ENCODE measurements around the gene PRICKLE2. TPM values are rescaled to one million over a fixed set of nuclear protein-coding genes. Genes with fewer than 3 reads are reported as not detected.

PRICKLE2 gene
- total and polyA plus RNA-seq, 2 donors (not counting 3 experiments of a cell fraction or from before 2014, with no cell fraction given): 3.0 to 7.1 TPM

- BruUV-seq (replicated peaks): no TSS peak
- POLR2A ChIA-PET: no interaction called here
- CTCF ChIA-PET: interaction anchor here (1.0 to 1.6 kb wide), 2 partner anchors 39 to 44 kb away, joined by 3 to 6 read pairs; no protein-coding TSS in a partner anchor
- dilution Hi-C loops (cut with MboI; ENCODE audit: extremely low pct_ligation_motif_present, low sequenced_read_pairs): no loop called here
- FAIRE-seq (no peak), DNase-seq (ENCODE audit: low read depth, low spot score) (no peak)
- H2AFZ ChIP-seq (ENCODE audit: low read depth, low read length): no peak overlapping the region
- H4K20me1 ChIP-seq (replicated peaks; ENCODE audit: control insufficient read depth, extremely low read depth, insufficient read depth, low read length): no peaks in the 10 kb centered on the region
- H3K27me3 ChIP-seq (ENCODE audit: control insufficient read depth in 2 of 2, insufficient read depth in 2 of 2, low read length in 2 of 2): no peaks in the 10 kb centered on the region
- no peaks in the 10 kb centered on the region for H3K79me2 ChIP-seq (ENCODE audit: control insufficient read depth, insufficient read depth, low read length)
- no peak overlapping the region for H3K4me2 ChIP-seq (ENCODE audit: insufficient read depth, low read length)
- no peaks in the 10 kb centered on the region for H3K36me3 ChIP-seq (ENCODE audit: control insufficient read depth in 2 of 2, extremely low read depth in 1 of 2, insufficient read depth in 2 of 2, low read length in 2 of 2)
- no peak overlapping the region for H3K9ac ChIP-seq (replicated peaks; ENCODE audit: extremely low read depth, insufficient read depth, low read length)
- no peaks in the 10 kb centered on the region for H3K9me3 ChIP-seq (replicated peaks; ENCODE audit: control insufficient read depth, insufficient read depth, low read length)
- H3K27ac ChIP-seq (ENCODE audit: insufficient read depth, low read depth, low read length): no peak overlapping the region
- no peaks in the 10 kb centered on the region for H3K9me1 ChIP-seq (replicated peaks; ENCODE audit: control insufficient read depth, extremely low read depth, insufficient read depth, low read length)
- no peaks in the 10 kb centered on the region for H3K4me1 ChIP-seq (ENCODE audit: control insufficient read depth, extremely low read depth, insufficient read depth, low read length)
- no peak overlapping the region for H3K4me3 ChIP-seq (replicated peaks in 1 of 3; ENCODE audit: insufficient read depth in 1 of 3, low read depth in 1 of 3, low read length in 3 of 3)
- TF ChIP-seq JUN (IDR thresholded peaks at IDR 0.05; ENCODE audit: borderline replicate concordance, insufficient read depth, insufficient read length, low read depth) (no peak), GATA2 (IDR thresholded peaks at IDR 0.05; ENCODE audit: insufficient read depth, insufficient read length, low read depth, low read length) (no peak), EZH2 (IDR thresholded peaks at IDR 0.05; ENCODE audit: borderline replicate concordance, low read depth, low read length, severe bottlenecking) (no peak), POLR2AphosphoS5 (IDR thresholded peaks at IDR 0.05; ENCODE audit: insufficient read depth, low read depth, low read length) (no peak), MYC (IDR thresholded peaks at IDR 0.05; ENCODE audit: low read depth, low read length) (no peak), POLR2A (IDR thresholded peaks at IDR 0.05; ENCODE audit: low read depth, low read length) (no peak), FOS (IDR thresholded peaks at IDR 0.05; ENCODE audit: borderline replicate concordance, insufficient read depth, low read length) (no peak), MAX (IDR thresholded peaks at IDR 0.05; ENCODE audit: insufficient read depth, insufficient read length) (no peak)
- TF ChIP-seq, protein P1, sequence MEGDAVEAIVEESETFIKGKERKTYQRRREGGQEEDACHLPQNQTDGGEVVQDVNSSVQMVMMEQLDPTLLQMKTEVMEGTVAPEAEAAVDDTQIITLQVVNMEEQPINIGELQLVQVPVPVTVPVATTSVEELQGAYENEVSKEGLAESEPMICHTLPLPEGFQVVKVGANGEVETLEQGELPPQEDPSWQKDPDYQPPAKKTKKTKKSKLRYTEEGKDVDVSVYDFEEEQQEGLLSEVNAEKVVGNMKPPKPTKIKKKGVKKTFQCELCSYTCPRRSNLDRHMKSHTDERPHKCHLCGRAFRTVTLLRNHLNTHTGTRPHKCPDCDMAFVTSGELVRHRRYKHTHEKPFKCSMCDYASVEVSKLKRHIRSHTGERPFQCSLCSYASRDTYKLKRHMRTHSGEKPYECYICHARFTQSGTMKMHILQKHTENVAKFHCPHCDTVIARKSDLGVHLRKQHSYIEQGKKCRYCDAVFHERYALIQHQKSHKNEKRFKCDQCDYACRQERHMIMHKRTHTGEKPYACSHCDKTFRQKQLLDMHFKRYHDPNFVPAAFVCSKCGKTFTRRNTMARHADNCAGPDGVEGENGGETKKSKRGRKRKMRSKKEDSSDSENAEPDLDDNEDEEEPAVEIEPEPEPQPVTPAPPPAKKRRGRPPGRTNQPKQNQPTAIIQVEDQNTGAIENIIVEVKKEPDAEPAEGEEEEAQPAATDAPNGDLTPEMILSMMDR (IDR thresholded peaks at IDR 0.05; ENCODE audit: extremely low read depth in 1 of 2, insufficient read depth in 1 of 2, low read depth in 1 of 2, low read length in 2 of 2): no peak
- intact Hi-C loops (cut with micrococcal nuclease): no loop called here
Measured at GRCh38 chr3:64179860-64180259, 45.4 kb downstream of the PRICKLE2 start.
